GM21526 (cell line): ENCODE measurements around the gene LZTR1.
"Not testable (repeated sequence)": the region's sequence is repeated elsewhere in the genome, so short reads cannot be mapped to it uniquely, and the experiment has no call there.

Experiments used
- ATAC-seq: cut with Tn5 transposase; IDR thresholded peaks from one replicate; pipeline ENCODE4 v1.9.1; 2021; ENCODE audit warnings: moderate library complexity; ENCODE audit not compliant: unreplicated experiment, low FRiP score

The LZTR1 gene

DNA sequence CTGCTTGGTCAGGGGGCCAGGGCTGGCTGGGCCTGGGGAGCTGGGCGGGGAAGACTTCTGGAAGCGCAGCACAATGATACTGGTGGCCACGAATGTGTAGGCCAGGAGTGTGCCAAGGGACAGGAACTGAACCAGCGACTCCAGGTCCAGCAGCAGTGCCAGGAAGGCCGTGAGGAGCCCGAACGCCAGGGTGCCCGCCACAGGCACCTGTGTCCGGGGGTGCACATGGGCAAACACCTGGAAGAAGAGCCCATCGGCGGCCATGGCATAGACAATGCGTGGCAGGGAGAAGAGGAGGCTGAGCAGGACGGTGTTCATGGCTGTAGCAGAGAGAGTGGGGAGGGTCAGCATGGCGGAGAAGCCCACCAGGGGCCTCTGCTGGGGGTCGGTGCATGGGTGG lies 47.9 kb downstream of the LZTR1 start:
- no peak for ATAC-seq

DNA sequence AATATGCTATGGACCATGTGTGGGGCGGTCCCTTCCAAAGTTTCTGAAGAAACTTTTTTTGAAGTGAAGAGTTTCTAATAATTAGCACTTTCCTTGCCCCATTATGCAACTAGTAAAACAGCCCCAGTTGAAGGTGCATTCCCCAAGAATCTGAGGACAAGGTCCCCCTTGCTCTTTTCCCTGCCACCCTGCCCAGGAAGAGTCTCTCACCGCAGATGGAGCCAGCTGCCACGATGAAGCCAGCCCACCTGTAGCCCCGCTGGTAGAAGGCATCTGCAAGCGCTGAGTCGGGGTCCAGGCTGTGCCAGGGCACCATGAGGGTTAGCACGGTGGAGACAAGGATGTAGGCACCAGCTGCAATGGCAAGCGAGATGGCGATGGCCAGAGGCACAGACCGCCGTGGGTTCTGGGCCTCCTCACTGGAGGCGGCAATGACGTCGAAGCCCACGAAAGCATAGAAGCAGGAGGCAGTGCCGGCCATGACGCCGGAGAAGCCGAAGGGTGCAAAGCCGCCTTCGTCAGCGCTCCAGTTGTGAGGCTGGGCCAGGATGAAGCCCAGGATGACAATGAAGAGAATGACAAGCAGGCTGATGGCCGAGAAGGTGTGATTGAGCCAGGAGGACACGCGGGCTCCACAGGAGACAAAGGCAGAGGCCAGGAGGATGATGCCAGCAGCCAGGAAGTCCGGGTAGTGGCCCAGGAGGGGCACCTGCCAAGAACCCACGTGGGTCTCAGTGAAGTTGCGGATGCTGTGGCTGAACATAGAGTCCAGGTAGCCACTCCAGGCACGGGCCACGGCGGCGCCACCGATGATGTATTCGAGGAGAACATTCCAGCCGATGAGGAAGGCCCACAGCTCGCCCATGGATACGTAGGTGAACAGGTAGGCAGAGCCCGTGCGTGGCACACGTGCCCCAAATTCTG lies 48.8 kb downstream of the LZTR1 start:
- no peak for ATAC-seq

- ATAC-seq: no peak
These were observed 49.5 kb downstream of the LZTR1 start for GRCh38 chr22:21031545-21032036.

- ATAC-seq: no peak
These were observed 50.2 kb downstream of the LZTR1 start, which contains the start of gene SLC7A4 for GRCh38 chr22:21032037-21032867. Gene SLC7A4, minus strand, starts transcription at chr22:21032561. Its CDS starts 749 bp downstream, at chr22:21031812.

GRCh38 chr22:21032868-21033688 lies 51.0 kb downstream of the LZTR1 start:
- ATAC-seq: no peak

DNA sequence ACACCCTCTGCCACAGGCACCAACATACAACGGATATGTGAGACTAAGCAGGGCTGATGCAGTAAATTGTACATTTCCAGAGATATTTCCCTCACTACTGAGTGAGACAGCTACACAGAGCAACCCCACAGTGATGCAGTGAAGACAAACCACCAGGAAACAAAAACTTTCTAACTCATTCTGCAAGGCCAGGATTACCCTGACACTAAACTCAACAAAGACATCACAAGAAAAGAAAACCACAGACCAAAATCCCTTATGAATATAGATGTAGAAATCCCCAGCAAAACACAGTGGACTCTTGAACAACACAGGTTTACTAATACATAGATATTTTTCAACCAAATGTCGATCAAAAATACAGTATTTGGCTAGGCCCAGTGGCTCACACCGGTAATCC lies 51.8 kb downstream of the LZTR1 start:
- ATAC-seq: no peak

- no peak for ATAC-seq
These were observed 52.9 kb downstream of the LZTR1 start for GRCh38 chr22:21034989-21035388.

GRCh38 chr22:21038405-21038804 lies 56.3 kb downstream of the LZTR1 start:
- ATAC-seq: no peak

DNA sequence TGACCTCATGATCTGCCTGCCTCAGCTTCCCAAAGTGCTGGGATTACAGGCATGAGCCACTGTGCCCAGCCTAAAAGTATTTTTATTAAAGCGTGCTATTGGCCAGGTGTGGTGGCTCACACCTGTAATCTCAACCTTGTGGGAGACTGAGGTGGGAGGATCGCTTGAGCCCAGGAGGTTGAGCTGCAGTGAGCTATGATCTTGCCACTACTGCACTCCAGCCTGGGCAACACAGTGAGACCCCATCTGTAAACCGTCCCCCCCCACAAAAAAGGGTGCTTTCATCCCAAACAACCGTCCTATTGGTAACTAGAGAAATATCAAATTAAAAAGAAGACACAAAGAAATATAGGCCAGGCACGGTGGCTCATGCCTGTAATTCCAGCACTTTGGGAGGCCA lies 57.1 kb downstream of the LZTR1 start:
- ATAC-seq: not testable (repeated sequence)

GRCh38 chr22:21041937-21042336 lies 59.8 kb downstream of the LZTR1 start:
- ATAC-seq: no peak

DNA sequence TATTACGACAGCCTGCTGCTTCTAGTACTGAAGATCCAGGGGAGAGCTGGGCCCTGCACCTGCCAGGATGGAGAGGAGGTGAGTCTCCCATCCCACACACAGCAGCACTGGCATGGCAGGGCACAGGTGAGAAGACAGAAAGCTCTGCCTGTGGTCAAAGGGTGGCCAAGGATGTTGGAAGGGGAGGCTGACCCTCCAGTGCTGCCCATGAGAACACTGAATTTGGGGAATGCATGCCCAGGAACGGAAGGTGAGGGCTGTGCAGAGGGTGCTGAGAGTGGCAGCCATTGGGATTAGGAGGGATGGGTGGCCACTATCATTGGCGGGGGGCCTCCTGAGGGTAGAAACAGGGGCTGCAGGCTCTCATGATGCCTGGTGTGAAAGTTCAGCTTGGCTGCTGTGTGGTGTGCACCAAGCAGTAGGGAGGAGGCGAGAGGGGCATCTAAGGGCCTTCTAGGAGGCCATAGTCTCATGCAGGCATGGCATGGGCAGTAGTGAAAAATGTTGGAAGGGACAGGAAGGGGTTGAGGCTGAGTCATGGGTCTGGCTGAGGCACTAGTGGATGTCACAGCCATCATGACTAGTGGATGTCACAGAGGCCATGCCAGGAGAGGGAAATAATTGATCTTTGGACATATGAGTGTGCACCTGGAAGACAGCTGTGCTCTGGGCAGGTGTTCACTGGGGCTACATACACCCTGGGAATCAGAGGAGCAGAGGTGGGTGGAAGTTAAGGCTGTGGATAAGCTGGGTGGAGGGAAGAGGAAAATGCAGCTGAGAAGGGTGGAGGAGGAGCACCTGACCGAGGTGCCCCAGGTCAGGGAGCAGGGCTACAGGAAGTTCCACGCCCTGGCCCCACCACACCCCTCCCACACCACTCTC lies 61.1 kb downstream of the LZTR1 start:
- no peak for ATAC-seq

DNA sequence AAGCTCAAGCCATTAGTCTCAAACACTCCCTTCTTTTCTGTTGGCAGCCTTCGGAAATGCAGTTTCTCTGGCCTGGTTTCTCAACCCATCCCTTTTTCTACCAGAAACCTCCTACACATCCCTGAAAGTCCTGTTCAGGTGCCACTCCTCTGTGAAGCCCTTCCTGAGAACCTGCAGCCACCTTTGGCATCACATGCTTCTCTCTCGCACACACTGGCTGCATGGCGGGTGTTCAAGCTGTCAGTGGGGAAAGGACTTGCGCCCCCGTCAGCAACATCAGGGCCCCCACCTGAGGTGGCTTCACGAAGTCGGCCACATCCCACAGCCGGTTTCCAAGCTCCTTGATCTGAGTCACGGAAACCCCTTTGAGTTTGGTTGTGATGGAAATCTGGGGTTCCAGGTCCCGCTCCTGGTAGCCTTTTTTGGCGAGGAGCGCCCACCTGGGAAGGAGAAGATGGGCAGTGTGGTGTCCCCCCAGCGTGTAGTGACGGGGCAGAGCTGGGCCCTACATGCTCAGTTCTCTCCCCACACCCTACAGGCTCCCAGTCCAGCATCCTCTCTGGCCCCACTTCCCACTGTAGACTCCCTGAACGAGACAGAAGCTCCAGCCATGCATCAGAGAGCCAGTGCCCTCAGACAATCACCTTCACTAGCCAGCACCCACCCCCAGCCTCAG lies 61.9 kb downstream of the LZTR1 start:
- no peak for ATAC-seq

DNA sequence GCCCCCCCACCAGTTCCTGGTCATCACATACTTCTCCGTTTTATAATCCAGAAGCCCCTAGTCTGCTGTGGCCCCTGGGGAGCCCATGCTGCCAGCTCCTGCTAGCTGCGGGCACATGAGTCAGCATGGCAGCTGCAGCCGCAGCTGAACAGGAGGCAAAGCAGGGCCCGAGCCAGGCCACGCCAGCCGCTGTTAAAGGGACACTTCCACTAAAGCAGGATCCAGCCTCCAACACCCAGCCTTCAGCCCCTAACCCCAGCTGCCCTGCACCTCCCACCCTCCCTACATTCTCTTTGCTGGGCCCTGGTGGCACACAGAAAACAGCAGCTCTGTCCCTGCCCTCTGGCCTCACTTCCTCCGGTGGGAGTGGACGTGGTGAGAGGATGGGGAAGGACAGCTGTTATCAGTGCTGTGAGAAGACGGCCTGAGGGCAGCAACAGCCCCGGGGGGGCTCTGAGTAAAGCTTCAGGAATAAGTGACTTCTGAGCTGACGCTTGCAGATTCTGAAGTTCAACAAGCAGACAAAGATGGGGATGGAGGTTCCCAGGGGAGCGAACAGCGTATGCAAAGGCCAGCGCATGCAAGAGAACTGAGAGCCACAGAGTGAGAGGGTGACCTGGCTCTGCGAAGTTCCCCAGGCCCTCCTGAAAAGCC lies 63.0 kb downstream of the LZTR1 start:
- no peak for ATAC-seq

GRCh38 chr22:21045585-21046294 lies 63.6 kb downstream of the LZTR1 start, which contains the start of gene LRRC74B:
Gene LRRC74B, plus strand, starts transcription at chr22:21045946. Its CDS starts 41 bp downstream, at chr22:21045987.
- ATAC-seq: peak; percentile 66

- ATAC-seq: no peak
These were observed 65.1 kb downstream of the LZTR1 start for GRCh38 chr22:21047035-21047661.

- ATAC-seq: no peak
These were observed 65.6 kb downstream of the LZTR1 start for GRCh38 chr22:21047730-21048129.

- ATAC-seq: not testable (repeated sequence)
These were observed 66.4 kb downstream of the LZTR1 start for GRCh38 chr22:21048448-21048847.
